Measurements from ENCODE around the gene SLX9.

SLX9 gene

GRCh38 chr21:44969931-44970755, 30.3 kb downstream of the SLX9 start:
- TF ChIP-seq, protein P1, sequence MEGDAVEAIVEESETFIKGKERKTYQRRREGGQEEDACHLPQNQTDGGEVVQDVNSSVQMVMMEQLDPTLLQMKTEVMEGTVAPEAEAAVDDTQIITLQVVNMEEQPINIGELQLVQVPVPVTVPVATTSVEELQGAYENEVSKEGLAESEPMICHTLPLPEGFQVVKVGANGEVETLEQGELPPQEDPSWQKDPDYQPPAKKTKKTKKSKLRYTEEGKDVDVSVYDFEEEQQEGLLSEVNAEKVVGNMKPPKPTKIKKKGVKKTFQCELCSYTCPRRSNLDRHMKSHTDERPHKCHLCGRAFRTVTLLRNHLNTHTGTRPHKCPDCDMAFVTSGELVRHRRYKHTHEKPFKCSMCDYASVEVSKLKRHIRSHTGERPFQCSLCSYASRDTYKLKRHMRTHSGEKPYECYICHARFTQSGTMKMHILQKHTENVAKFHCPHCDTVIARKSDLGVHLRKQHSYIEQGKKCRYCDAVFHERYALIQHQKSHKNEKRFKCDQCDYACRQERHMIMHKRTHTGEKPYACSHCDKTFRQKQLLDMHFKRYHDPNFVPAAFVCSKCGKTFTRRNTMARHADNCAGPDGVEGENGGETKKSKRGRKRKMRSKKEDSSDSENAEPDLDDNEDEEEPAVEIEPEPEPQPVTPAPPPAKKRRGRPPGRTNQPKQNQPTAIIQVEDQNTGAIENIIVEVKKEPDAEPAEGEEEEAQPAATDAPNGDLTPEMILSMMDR (IDR thresholded peaks at IDR 0.05; ENCODE audit: low read length, missing control alignments): no peak
- H3K4me3 ChIP-seq (replicated peaks; ENCODE audit: low read depth, low read length): no peak overlapping the region
- DNase-seq (ENCODE audit: low read depth): peak; percentile 27

- TF ChIP-seq, protein P1 (IDR thresholded peaks at IDR 0.05; ENCODE audit: low read length, missing control alignments): no peak
- no peak for DNase-seq (ENCODE audit: low read depth)
- H3K4me3 ChIP-seq (replicated peaks; ENCODE audit: low read depth, low read length): no peak overlapping the region
These were observed 31.2 kb downstream of the SLX9 start for GRCh38 chr21:44970766-44971671.

DNA sequence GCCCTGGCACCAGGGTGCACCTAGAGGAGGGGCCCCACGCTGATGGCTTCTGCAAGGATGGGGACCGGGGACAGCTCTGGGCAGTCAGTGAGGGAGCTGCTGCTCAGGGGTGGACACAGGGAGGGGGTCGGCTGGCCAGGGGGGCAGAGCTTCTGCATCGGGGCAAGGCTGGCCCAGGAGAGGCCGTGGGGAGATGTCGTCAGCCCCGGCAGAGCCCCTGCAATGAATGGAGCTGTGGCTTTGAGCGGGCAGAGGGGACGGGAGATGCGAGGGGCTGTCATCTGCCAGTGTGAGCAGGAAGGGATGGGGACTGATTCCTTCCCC, 31.8 kb downstream of the SLX9 start:
- DNase-seq (ENCODE audit: low read depth): no peak
- no peak overlapping the region for H3K4me3 ChIP-seq (replicated peaks; ENCODE audit: low read depth, low read length)
- TF ChIP-seq, protein P1 (IDR thresholded peaks at IDR 0.05; ENCODE audit: low read length, missing control alignments): no peak

DNA sequence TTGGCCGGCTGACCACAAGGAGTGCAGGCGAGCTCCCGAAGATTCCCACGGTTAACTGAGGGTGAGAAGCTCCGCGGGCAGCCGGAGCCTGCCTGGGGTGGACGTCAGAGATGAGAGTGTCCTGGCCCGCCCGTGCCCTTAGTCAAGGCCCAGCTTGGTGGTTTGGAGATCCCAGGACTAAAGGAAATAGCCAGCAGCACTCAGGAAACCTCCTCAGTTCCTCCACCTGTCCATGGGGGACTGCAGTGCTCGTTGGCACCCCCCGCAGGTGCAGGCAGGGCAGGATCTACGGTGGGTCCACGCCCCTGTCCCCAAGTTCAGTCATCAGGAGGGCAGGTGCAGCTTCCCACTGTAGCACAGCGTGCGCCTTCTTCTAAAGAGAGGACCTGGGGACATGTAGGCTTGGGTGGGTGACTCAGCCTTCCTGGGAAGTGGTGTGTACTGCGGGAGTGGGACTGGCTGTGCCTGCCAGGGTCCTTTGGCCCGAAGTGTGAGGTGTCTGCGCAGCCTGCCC, 32.5 kb downstream of the SLX9 start:
- H3K4me3 ChIP-seq (replicated peaks; ENCODE audit: low read depth, low read length): no peak overlapping the region

DNA sequence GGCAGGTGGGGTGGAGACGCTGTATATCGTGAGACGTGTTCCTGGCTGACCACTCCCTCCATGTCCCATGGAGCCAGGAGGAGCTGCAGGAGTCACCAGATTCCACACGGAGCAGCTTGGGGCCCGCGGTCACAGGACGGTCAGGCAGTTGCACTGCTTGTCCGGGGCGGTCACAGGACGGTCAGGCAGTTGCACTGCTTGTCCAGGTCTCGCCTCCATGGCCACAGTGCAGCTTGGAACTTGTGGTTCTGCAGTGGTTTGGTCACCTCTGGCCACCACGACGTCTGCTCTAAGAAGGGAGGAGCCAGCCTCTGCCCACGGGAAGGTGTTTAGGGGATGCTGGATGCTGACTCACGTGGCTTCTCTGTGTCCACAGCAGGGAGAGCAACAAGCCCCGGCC, 33.0 kb downstream of the SLX9 start:
- no peak overlapping the region for H3K4me3 ChIP-seq (replicated peaks; ENCODE audit: low read depth, low read length)
- TF ChIP-seq, protein P1 (IDR thresholded peaks at IDR 0.05; ENCODE audit: low read length, missing control alignments): no peak
- no peak for DNase-seq (ENCODE audit: low read depth)

More for the DNA sequence above, 32.5 kb downstream of the SLX9 start:
- DNase-seq (ENCODE audit: low read depth): no peak
- TF ChIP-seq, protein P1 (IDR thresholded peaks at IDR 0.05; ENCODE audit: low read length, missing control alignments): no peak

- DNase-seq (ENCODE audit: low read depth): no peak
- no peak overlapping the region for H3K4me3 ChIP-seq (replicated peaks; ENCODE audit: low read depth, low read length)
- TF ChIP-seq, protein P1 (IDR thresholded peaks at IDR 0.05; ENCODE audit: low read length, missing control alignments): no peak
These were observed 33.8 kb downstream of the SLX9 start for GRCh38 chr21:44973598-44973997.

Measured in fibroblast of pulmonary artery (primary cell).